Neuronal stem cell (in vitro differentiated cells): ENCODE measurements around the gene PPARG.

ENCODE experiments used
- DNase-seq: peaks from one replicate; pipeline ENCODE4 v3.0.0-alpha.2; 2013; ENCODE audit warnings: low spot score
- H2AFZ ChIP-seq: one replicate; pipeline ENCODE4 v1.6.1; 2013; ENCODE audit warnings: mild to moderate bottlenecking, low read length, inconsistent platforms
- H2AK5ac ChIP-seq: 2 replicates; pipeline ENCODE4 v1.6.1; 2013; ENCODE audit warnings: low read depth, mild to moderate bottlenecking, inconsistent platforms, low read length, moderate library complexity, mixed read lengths
- H2BK120ac ChIP-seq: 2 replicates; pipeline ENCODE4 v1.6.1; 2013; ENCODE audit warnings: low read depth, mild to moderate bottlenecking, inconsistent platforms, low read length, moderate library complexity, mixed read lengths
- H2BK12ac ChIP-seq: one replicate; pipeline ENCODE4 v1.6.1; 2013; ENCODE audit warnings: low read length, inconsistent platforms
- H2BK15ac ChIP-seq: 2 replicates; pipeline ENCODE4 v1.6.1; 2013; ENCODE audit warnings: mild to moderate bottlenecking, low read length, inconsistent platforms, mixed read lengths
- H2BK5ac ChIP-seq: one replicate; pipeline ENCODE4 v1.6.1; 2013; ENCODE audit warnings: inconsistent platforms, mild to moderate bottlenecking, low read length, moderate library complexity
- H3K14ac ChIP-seq: one replicate; pipeline ENCODE4 v1.6.1; 2013; ENCODE audit warnings: low read length, inconsistent platforms
- H3K18ac ChIP-seq: 2 replicates; pipeline ENCODE4 v1.6.1; 2013; ENCODE audit warnings: low read length, inconsistent platforms
- H3K23ac ChIP-seq: 2 replicates; pipeline ENCODE4 v1.6.1; 2013; ENCODE audit warnings: low read depth, mild to moderate bottlenecking, mixed read lengths, low read length, inconsistent platforms; ENCODE audit not compliant: poor library complexity
- H3K27ac ChIP-seq: replicated peaks from 3 replicates; pipeline ENCODE4 v1.5.1; 2013; ENCODE audit warnings: low read length, inconsistent platforms
- H3K27me3 ChIP-seq, 3 experiments: 2 replicates each; pipeline ENCODE4 v1.6.1; 2013; ENCODE audit warnings: low read length in 3 of 3, mild to moderate bottlenecking in 2 of 3, inconsistent platforms in 1 of 3, low read depth in 1 of 3, mixed read lengths in 1 of 3, moderate library complexity in 1 of 3; ENCODE audit not compliant: control insufficient read depth in 3 of 3, insufficient read depth in 3 of 3
- H3K36me3 ChIP-seq, 2 donors: replicated peaks in 1 of 2; 2 replicates each; pipeline ENCODE4 v1.6.1; 2013; ENCODE audit warnings: low read length in 2 of 2; ENCODE audit not compliant: control insufficient read depth in 2 of 2, insufficient read depth in 2 of 2
- H3K4ac ChIP-seq: 2 replicates; pipeline ENCODE4 v1.6.1; 2013; ENCODE audit warnings: inconsistent platforms, mild to moderate bottlenecking, low read length, moderate library complexity
- H3K4me1 ChIP-seq, 2 donors: 1 replicate in 1 of 2; 2 replicates in 1 of 2; pipeline ENCODE4 v1.6.1; 2013; ENCODE audit warnings: low read length in 2 of 2, low read depth in 1 of 2; ENCODE audit not compliant: control insufficient read depth in 2 of 2, insufficient read depth in 1 of 2
- H3K4me2 ChIP-seq: one replicate; pipeline ENCODE4 v1.6.1; 2013; ENCODE audit warnings: mild to moderate bottlenecking, low read length, inconsistent platforms; ENCODE audit not compliant: insufficient read depth, poor library complexity, severe bottlenecking
- H3K4me3 ChIP-seq, 2 donors: 2 replicates each; pipeline ENCODE4 v1.5.1; 2013; ENCODE audit warnings: low read length in 2 of 2, mild to moderate bottlenecking in 2 of 2, inconsistent platforms in 1 of 2, moderate library complexity in 1 of 2
- H3K79me1 ChIP-seq: one replicate; pipeline ENCODE4 v1.6.1; 2013; ENCODE audit warnings: low read depth, mild to moderate bottlenecking, inconsistent platforms, low read length, moderate library complexity
- H3K9ac ChIP-seq: one replicate; pipeline ENCODE4 v1.6.1; 2013; ENCODE audit warnings: mild to moderate bottlenecking, low read depth, low read length, inconsistent platforms; ENCODE audit not compliant: poor library complexity
- H3K9me3 ChIP-seq, 2 donors: replicated peaks in 1 of 2; 2 replicates each; pipeline versions ENCODE3 to v1.6.1; 2013; ENCODE audit warnings: low read length in 2 of 2, mild to moderate bottlenecking in 2 of 2, inconsistent platforms in 1 of 2, low read depth in 1 of 2, mixed read lengths in 1 of 2, moderate library complexity in 1 of 2; ENCODE audit not compliant: control insufficient read depth in 2 of 2, insufficient read depth in 1 of 2
- H4K8ac ChIP-seq: one replicate; pipeline ENCODE4 v1.6.1; 2013; ENCODE audit warnings: low read depth, mild to moderate bottlenecking, inconsistent platforms, low read length, moderate library complexity
- H4K91ac ChIP-seq: one replicate; pipeline ENCODE4 v1.6.1; 2013; ENCODE audit warnings: low read length, low read depth, mild to moderate bottlenecking, inconsistent platforms; ENCODE audit not compliant: poor library complexity
- WGBS, 2 donors: extraction: QIAGEN DNeasy Blood & Tissue Kit; methylation state at CpG; one replicate each; pipeline ENCODE4 v1.1.7; 2013; ENCODE audit warnings: missing lambda C conversion rate in 2 of 2, mixed read lengths in 1 of 2; ENCODE audit not compliant: insufficient read length in 2 of 2, insufficient replicate concordance in 1 of 2; ENCODE audit errors: extremely low coverage in 2 of 2; 5-methylcytosine and 5-hydroxymethylcytosine counted together

Gene PPARG

DNA sequence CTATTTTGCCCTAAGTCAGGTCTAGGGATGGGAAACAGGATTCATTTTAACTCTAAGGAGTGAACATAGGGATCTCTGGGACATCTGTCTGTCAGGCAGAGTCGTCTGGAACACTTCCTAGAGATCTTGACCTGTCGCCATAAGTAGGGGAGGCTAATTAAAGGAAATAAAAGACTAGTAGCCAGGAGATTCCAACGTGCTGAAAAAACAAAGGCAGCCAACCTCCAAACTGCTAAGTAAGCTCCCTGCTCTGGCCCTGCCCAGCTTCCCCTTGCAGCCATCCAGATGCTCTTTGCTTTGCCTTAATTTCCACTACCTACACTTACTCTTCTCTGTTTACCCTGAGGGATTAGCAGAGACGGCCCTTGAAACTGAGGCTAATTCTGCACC is 177.0 kb downstream of the PPARG start:
- H2BK120ac ChIP-seq = no peak overlapping the region
- no peak overlapping the region for H3K9ac ChIP-seq
- no peaks in the 10 kb centered on the region for H3K79me1 ChIP-seq
- no peak overlapping the region for H2AK5ac ChIP-seq
- H3K9me3 ChIP-seq = no peaks in the 10 kb centered on the region
- no peak overlapping the region for H4K8ac ChIP-seq
- no peak overlapping the region for H2BK12ac ChIP-seq
- H3K23ac ChIP-seq = no peak overlapping the region
- no peak overlapping the region for H3K4me3 ChIP-seq
- H2BK15ac ChIP-seq = no peak overlapping the region
- H3K36me3 ChIP-seq = no peaks in the 10 kb centered on the region
- no peak overlapping the region for H3K4me2 ChIP-seq
- no peak overlapping the region for H3K14ac ChIP-seq
- H2AFZ ChIP-seq = no peak overlapping the region
- H3K18ac ChIP-seq = peak overlapping the region; percentile 46
- no CpG with 5 or more reads among the region's 4 CpGs for whole genome bisulfite sequencing, 2 donors
- peaks cover 0 to 5% of the 10 kb centered on the region in 2 donors for H3K4me1 ChIP-seq
- no peaks in the 10 kb centered on the region for H3K27me3 ChIP-seq
- H4K91ac ChIP-seq = no peak overlapping the region
- no peak for DNase-seq
- no peak overlapping the region for H2BK5ac ChIP-seq
- H3K4ac ChIP-seq = no peak overlapping the region
- H3K27ac ChIP-seq = no peak overlapping the region

DNA sequence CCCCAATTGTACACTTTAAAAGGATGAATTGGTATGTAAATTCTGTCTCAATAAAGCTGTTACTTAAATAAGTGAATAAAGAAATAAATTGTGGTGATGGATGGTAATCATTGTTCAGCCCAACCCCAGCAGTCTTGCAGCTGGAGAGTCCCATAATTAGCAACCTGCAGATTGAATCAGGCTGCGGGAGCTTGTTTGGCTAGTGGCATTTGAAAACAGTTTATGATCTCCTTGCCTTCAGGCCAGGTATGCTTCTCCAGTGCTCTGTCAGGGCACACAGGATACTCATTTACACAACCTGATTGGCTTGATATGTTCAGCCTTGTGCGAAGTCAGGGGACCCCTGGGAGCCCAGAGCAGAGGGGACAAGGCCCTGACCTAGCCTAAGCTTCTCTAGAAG is 178.9 kb downstream of the PPARG start:
- H3K27ac ChIP-seq = no peak overlapping the region
- no peak overlapping the region for H4K91ac ChIP-seq
- no peak overlapping the region for H3K9ac ChIP-seq
- H3K79me1 ChIP-seq = no peaks in the 10 kb centered on the region
- no peak overlapping the region for H3K18ac ChIP-seq
- peaks cover 0 to 5% of the 10 kb centered on the region in 2 donors for H3K4me1 ChIP-seq
- H2BK5ac ChIP-seq = no peak overlapping the region
- no peak overlapping the region for H2AK5ac ChIP-seq
- H3K14ac ChIP-seq = no peak overlapping the region
- no peak overlapping the region for H3K4me3 ChIP-seq
- H3K27me3 ChIP-seq = peaks cover 0 to under 1% (median 0%) of the 10 kb centered on the region in 3 experiments
- no peak overlapping the region for H3K23ac ChIP-seq
- H4K8ac ChIP-seq = no peak overlapping the region
- H2BK12ac ChIP-seq = no peak overlapping the region
- no peak overlapping the region for H3K4ac ChIP-seq
- no peak for DNase-seq
- whole genome bisulfite sequencing, 2 donors = no CpG with 5 or more reads among the region's 2 CpGs
- no peak overlapping the region for H2AFZ ChIP-seq
- no peaks in the 10 kb centered on the region for H3K9me3 ChIP-seq
- no peak overlapping the region for H2BK15ac ChIP-seq
- no peaks in the 10 kb centered on the region for H3K36me3 ChIP-seq
- H3K4me2 ChIP-seq = no peak overlapping the region
- H2BK120ac ChIP-seq = no peak overlapping the region

- H3K4me3 ChIP-seq = no peak overlapping the region
Measured at GRCh38 chr3:12468276-12468675, 179.4 kb downstream of the PPARG start.

GRCh38 chr3:12468757-12469156 is 179.9 kb downstream of the PPARG start:
- H3K14ac ChIP-seq = no peak overlapping the region
- no peak overlapping the region for H3K4me2 ChIP-seq
- no peak overlapping the region for H2BK12ac ChIP-seq
- H2BK120ac ChIP-seq = no peak overlapping the region
- peaks cover 0 to 5% of the 10 kb centered on the region in 2 donors for H3K4me1 ChIP-seq
- no peak overlapping the region for H3K23ac ChIP-seq
- H4K8ac ChIP-seq = no peak overlapping the region
- WGBS, 2 donors = no CpG with 5 or more reads among the region's 2 CpGs
- H3K27ac ChIP-seq = no peak overlapping the region
- no peaks in the 10 kb centered on the region for H3K36me3 ChIP-seq
- no peak overlapping the region for H2AFZ ChIP-seq
- H4K91ac ChIP-seq = no peak overlapping the region
- H2BK5ac ChIP-seq = no peak overlapping the region
- H3K9me3 ChIP-seq = no peaks in the 10 kb centered on the region
- no peak overlapping the region for H3K4me3 ChIP-seq
- no peak overlapping the region for H3K4ac ChIP-seq
- DNase-seq = no peak
- H3K27me3 ChIP-seq = peaks cover 0 to 9% (median 0%) of the 10 kb centered on the region in 3 experiments
- no peaks in the 10 kb centered on the region for H3K79me1 ChIP-seq
- H2AK5ac ChIP-seq = no peak overlapping the region
- H3K18ac ChIP-seq = no peak overlapping the region
- H3K9ac ChIP-seq = no peak overlapping the region
- no peak overlapping the region for H2BK15ac ChIP-seq

More at GRCh38 chr3:12468276-12468675, 179.4 kb downstream of the PPARG start:
- Histone ChIP-seq H3K36me3 (no peaks in the 10 kb centered on the region), H2AFZ (no peak overlapping the region), H3K4me2 (no peak overlapping the region), H3K18ac (no peak overlapping the region), H4K8ac (no peak overlapping the region), H2BK120ac (no peak overlapping the region), H2AK5ac (no peak overlapping the region), H3K23ac (no peak overlapping the region), H3K79me1 (no peaks in the 10 kb centered on the region), H3K27ac (no peak overlapping the region), H3K9ac (peak overlapping the region; percentile 6), H2BK15ac (no peak overlapping the region), H4K91ac (no peak overlapping the region), H3K14ac (no peak overlapping the region), H3K4me1 (peaks cover 0 to 5% of the 10 kb centered on the region in 2 donors), H3K4ac (no peak overlapping the region), H2BK5ac (no peak overlapping the region), H3K27me3 (peaks cover 0 to 5% (median 0%) of the 10 kb centered on the region in 3 experiments), H2BK12ac (no peak overlapping the region), H3K9me3 (no peaks in the 10 kb centered on the region)
- DNase-seq = no peak
- no CpG with 5 or more reads among the region's 6 CpGs for WGBS, 2 donors
